ENCODE data around the gene CLEC4G.

The CLEC4G gene

GRCh38 chr19:7697721-7698287, 34.1 kb downstream of the CLEC4G start:
- DNase-seq (ENCODE audit: low read depth), result no peak

GRCh38 chr19:7694499-7694898, 37.4 kb downstream of the CLEC4G start:
- DNase-seq (ENCODE audit: low read depth), result no peak

- DNase-seq (ENCODE audit: low read depth), result no peak
These were observed 39.4 kb downstream of the CLEC4G start for GRCh38 chr19:7692417-7693088.

DNA sequence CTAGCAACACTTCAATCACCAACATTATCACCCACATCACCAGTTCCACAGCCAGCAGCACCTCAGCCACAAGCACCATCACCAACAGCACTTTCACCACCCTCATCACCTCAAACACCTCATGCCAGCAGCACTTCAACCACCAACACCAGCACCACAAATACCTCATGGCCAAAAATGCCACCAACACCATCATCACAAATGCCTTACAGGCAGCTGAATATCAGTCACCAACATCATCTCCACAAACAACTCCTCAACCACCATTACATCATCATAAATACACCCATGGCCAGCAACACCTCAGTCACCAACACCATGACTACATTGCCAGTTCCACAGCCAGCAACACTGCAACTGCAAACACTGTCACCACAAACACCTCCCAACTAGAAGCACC, 40.4 kb downstream of the CLEC4G start:
- DNase-seq (ENCODE audit: low read depth), result no peak

DNA sequence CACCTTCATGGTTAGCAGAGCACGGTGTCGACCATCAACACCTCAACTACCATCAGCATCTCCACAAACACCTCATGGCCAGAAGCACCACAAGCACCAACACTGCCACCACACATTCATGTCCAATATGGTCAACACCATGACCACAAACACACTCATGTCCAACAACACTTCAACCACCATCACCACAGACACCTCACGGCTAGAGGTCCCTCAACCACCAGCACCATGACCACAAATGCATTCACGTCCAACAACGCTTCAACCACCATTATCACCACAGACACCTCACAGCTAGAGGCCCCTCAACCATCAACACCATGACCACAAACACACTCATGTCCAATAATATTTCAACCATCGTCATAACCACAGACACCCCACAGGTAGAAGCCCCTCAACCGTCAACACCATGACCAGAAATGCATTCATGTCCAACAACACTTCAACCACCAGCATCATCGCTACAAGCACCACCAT, 41.1 kb downstream of the CLEC4G start:
- no peak for DNase-seq (ENCODE audit: low read depth)

- no peak for DNase-seq (ENCODE audit: low read depth)
These were observed 42.7 kb downstream of the CLEC4G start for GRCh38 chr19:7689165-7689564.

DNA sequence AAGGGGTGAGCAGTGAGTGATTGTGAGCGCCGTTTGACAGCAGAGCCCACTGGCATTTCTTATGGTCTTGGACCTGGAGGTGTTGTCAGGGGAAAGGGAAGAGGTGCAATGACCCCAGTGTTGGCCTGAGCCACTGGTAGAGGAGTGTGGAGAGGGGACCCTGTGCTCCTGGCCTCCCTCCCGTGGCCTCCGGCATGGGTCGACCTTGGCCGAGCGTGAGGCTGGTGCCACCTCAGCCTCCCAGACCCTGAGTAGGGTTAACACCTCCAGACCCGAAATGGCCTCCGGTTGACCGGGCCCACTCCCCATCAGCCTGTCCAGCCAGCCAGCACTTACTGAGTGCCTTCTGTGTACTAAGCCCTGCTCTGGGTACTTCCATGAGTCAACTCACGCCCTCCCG, 44.7 kb downstream of the CLEC4G start:
- DNase-seq (ENCODE audit: low read depth), result no peak

GRCh38 chr19:7685546-7686445, 46.1 kb downstream of the CLEC4G start:
- no peak for DNase-seq (ENCODE audit: low read depth)

- DNase-seq (ENCODE audit: low read depth), result no peak
These were observed 49.6 kb downstream of the CLEC4G start for GRCh38 chr19:7682175-7682855.

DNA sequence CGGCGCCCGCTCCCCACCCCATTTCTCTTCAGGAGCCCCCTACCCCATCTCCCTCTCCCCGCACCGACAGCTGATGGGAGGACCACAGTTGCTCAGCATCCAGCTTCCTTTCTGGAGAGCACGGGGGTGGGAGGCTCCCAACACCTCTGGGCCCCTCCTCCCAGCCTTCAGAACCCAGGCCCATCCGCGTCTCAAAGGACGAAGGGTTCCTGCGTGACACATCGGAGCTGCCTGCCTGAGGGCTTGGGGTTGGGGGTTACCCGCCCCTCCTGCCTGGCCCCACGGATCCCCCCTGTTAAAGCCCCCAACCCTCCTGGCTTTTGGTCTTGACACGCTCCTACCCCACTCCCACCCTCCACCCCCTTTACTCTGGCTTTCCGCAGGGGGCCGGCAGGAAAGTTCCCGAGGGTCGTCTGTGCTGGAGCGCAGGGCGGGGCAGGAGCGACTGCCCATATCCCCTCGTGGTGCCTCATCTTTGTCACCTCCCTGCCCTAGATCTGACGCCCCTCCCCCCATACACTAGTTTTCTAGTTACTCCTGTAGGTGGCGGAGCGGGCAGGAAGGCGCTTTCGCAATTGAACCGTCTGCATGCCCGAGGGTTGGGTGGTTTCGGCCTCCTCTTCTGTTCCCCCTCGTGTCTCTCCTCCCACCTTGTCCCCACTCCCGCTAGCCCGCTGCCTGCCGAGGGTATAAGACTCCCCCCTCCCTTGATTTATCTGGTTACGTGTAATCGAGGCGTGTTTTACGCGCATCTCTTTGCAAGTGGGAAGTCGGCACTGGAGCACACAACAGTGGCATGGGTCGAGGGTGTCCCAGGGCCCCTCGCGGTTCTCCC, 50.4 kb downstream of the CLEC4G start:
- DNase-seq (ENCODE audit: low read depth), result no peak

GRCh38 chr19:7680606-7681339, 51.1 kb downstream of the CLEC4G start, which contains the start of gene TRAPPC5:
TRAPPC5 (plus strand) TSS chr19:7680833; CDS start chr19:7682254, 1,421 bp downstream.
- DNase-seq (ENCODE audit: low read depth), result no peak

GRCh38 chr19:7679771-7680605, 51.9 kb downstream of the CLEC4G start:
- no peak for DNase-seq (ENCODE audit: low read depth)

DNA sequence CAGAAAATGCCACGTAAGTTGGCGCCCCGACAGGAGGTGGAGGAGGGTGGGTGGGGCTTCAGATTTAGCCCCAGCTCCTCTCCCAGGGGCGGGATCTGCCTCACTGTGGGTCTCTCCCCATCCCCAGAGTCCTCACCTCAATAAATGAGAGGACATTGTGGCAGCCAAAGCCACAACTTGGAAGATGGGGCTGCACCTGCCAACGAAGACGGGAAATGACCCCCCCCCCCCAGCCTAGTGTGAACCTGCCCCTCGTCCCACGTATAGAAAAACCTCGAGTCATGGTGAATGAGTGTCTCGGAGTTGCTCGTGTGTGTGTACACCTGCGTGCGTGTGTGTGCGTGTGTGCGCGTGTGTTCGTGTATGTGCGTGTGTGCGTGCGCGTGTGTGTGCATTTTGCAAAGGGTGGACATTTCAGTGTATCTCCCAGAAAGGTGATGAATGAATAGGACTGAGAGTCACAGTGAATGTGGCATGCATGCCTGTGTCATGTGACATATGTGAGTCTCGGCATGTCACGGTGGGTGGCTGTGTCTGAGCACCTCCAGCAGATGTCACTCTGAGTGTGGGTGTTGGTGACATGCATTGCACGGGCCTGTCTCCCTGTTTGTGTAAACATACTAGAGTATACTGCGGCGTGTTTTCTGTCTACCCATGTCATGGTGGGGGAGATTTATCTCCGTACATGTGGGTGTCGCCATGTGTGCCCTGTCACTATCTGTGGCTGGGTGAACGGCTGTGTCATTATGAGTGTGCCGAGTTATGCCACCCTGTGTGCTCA, 52.7 kb downstream of the CLEC4G start:
- no peak for DNase-seq (ENCODE audit: low read depth)

Measured in non-pigmented ciliary epithelial cell (primary cell).